ENCODE results near the gene RFC4. TPM values are rescaled to one million over a fixed set of nuclear protein-coding genes. Genes with fewer than 3 reads are reported as not detected.
A peak's percentile ranks its signal among the peaks of the same experiment; 100 is the strongest.

Gene RFC4
- total and polyA plus RNA-seq, 2 experiments from 2014 or later, result 73.3 to 107 TPM

GRCh38 chr3:186760141-186760833 lies 46.0 kb downstream of the RFC4 start (continued):
- no peak for TF ChIP-seq POLR2AphosphoS5 (IDR thresholded peaks at IDR 0.05; ENCODE audit: low read depth)
- TF ChIP-seq CTCF (conservative IDR thresholded peaks at IDR 0.05; ENCODE audit: low read depth in 2 of 2), result no peak
- TF ChIP-seq EZH2phosphoT487 (IDR thresholded peaks at IDR 0.05; ENCODE audit: unreplicated experiment), result no peak

DNA sequence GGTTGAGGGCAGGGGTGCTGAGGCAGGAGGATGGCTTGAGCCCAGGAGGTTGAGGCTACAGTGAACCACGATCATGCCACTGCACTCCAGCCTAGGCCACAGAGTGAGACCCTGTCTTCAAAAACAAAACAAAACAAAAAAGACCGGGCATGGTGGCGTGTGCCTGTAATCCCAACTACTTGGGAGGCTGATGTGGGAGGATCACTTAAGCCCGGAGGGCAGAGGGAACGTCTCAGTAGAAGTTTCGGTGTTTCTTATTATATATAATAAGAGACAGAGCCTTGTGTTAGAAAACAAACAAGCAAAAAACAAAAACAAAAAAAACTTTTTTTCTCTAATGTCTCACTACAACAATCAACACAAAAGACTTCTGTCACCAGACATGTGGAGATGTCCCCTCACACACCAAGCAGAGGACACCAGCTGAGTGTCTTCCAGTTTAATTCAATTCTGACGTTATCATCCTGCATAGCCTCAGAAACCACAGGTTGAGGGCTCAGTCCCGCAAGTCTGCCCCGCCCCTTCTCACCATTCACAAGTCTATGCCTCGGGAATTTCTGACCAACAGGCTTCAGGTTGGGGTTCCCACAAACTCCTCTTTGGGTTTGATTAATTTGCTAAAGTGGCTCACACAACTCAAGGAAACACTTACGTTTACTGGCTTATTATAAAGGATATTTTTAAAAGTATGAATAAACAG lies 46.9 kb downstream of the RFC4 start:
- H2AFZ ChIP-seq, result no peak overlapping the region
- Mint-ChIP-seq H3K27ac (no peak overlapping the region), H3K4me3 (no peak overlapping the region), H3K9me3 (no peaks in the 10 kb centered on the region), H3K27me3 (ENCODE audit: insufficient read depth, low read depth, poor library complexity) (peaks cover 6% of the 10 kb centered on the region), H3K4me1 (peaks cover 4% of the 10 kb centered on the region), H3K36me3 (ENCODE audit: low read depth) (no peaks in the 10 kb centered on the region)
- no peaks in the 10 kb centered on the region for H4K20me1 ChIP-seq (replicated peaks; ENCODE audit: insufficient read depth)
- no peak overlapping the region for H3K4me2 ChIP-seq
- H3K27me3 ChIP-seq (ENCODE audit: insufficient read depth), result no peaks in the 10 kb centered on the region
- 0 out of 2 replicates have a peak, but pooled peaks cover 6% of the 10 kb centered on the region for H3K4me1 ChIP-seq (ENCODE audit: insufficient read depth)
- no peak for TF ChIP-seq ZNF331 (CRISPR knock-in tag; IDR thresholded peaks at IDR 0.05; ENCODE audit: low read depth)
- peak; percentile 52 for ATAC-seq
- H3F3A ChIP-seq (replicated peaks; ENCODE audit: low read depth), result no peaks in the 10 kb centered on the region
- H3K79me2 ChIP-seq (replicated peaks; ENCODE audit: insufficient read depth), result no peaks in the 10 kb centered on the region
- H3K27ac ChIP-seq (ENCODE audit: low read depth), result no peak overlapping the region
- H3K36me3 ChIP-seq (ENCODE audit: insufficient read depth), result no peaks in the 10 kb centered on the region
- DNase-seq (ENCODE audit: low spot score), result peak; percentile 48
- no peak overlapping the region for H3K4me3 ChIP-seq
- H3K9me2 ChIP-seq (ENCODE audit: insufficient read depth), result 0 out of 2 replicates have a peak, but pooled peaks cover 3% of the 10 kb centered on the region

DNA sequence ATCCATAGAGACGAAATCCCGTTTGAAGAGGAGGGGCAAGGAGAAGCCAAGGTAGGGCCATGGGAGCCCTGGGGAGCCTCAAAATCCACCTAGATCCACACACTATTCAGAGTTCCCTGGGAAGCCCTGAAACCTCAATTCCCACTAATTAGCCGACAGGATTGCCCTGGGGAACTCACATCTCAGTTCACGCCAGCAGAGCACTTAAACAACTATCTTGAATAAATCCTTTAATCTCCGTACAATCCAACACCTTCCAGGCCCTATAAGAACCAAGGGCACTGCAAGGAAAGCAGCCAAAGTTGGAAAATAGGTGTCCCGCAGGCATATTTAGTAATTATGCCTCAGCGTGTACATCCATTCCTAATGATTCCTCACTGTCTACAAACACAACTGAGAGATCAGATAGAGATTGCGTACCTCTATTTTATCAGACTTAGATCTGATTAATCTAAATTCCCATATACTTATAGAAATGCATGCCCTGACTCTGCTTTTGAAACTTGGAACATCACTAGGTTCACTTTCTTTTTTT lies 48.5 kb downstream of the RFC4 start:
- 0 out of 2 replicates have a peak, but pooled peaks cover 6% of the 10 kb centered on the region for H3K4me1 ChIP-seq (ENCODE audit: insufficient read depth)
- Mint-ChIP-seq H3K36me3 (ENCODE audit: low read depth) (no peaks in the 10 kb centered on the region), H3K4me1 (peaks cover 7% of the 10 kb centered on the region), H3K27ac (no peak overlapping the region; the same call in 1 of the 2 replicates), H3K4me3 (no peak overlapping the region), H3K9me3 (no peaks in the 10 kb centered on the region), H3K27me3 (ENCODE audit: insufficient read depth, low read depth, poor library complexity) (peaks cover 7% of the 10 kb centered on the region)
- no peak overlapping the region for H3K4me2 ChIP-seq
- H3K9me2 ChIP-seq (ENCODE audit: insufficient read depth), result 0 out of 2 replicates have a peak, but pooled peaks cover 3% of the 10 kb centered on the region
- H3K36me3 ChIP-seq (ENCODE audit: insufficient read depth), result no peaks in the 10 kb centered on the region
- no peak overlapping the region for H3K4me3 ChIP-seq
- ATAC-seq (no peak), DNase-seq (ENCODE audit: low spot score) (no peak)
- peak overlapping the region; percentile 86 for H2AFZ ChIP-seq
- no peaks in the 10 kb centered on the region for H3F3A ChIP-seq (replicated peaks; ENCODE audit: low read depth)
- no peaks in the 10 kb centered on the region for H3K79me2 ChIP-seq (replicated peaks; ENCODE audit: insufficient read depth)
- no peak overlapping the region for H3K27ac ChIP-seq (ENCODE audit: low read depth)
- H3K27me3 ChIP-seq (ENCODE audit: insufficient read depth), result no peaks in the 10 kb centered on the region
- H4K20me1 ChIP-seq (replicated peaks; ENCODE audit: insufficient read depth), result no peaks in the 10 kb centered on the region
- TF ChIP-seq EZH2 (IDR thresholded peaks at IDR 0.05; ENCODE audit: low read depth, unreplicated experiment) (no peak), EZH2phosphoT487 (IDR thresholded peaks at IDR 0.05; ENCODE audit: unreplicated experiment) (no peak), STAT1 (IDR thresholded peaks at IDR 0.05; ENCODE audit: unreplicated experiment) (no peak), ZNF331 (CRISPR knock-in tag; IDR thresholded peaks at IDR 0.05; ENCODE audit: low read depth) (no peak), JUNB (IDR thresholded peaks at IDR 0.05; ENCODE audit: unreplicated experiment) (no peak), REST (IDR thresholded peaks at IDR 0.05; ENCODE audit: unreplicated experiment) (no peak)
- TF ChIP-seq, protein P1, sequence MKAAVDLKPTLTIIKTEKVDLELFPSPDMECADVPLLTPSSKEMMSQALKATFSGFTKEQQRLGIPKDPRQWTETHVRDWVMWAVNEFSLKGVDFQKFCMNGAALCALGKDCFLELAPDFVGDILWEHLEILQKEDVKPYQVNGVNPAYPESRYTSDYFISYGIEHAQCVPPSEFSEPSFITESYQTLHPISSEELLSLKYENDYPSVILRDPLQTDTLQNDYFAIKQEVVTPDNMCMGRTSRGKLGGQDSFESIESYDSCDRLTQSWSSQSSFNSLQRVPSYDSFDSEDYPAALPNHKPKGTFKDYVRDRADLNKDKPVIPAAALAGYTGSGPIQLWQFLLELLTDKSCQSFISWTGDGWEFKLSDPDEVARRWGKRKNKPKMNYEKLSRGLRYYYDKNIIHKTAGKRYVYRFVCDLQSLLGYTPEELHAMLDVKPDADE (IDR thresholded peaks at IDR 0.05), result no peak
